Measurements from ENCODE around the gene SLC45A3.
A peak's percentile ranks its signal among the peaks of the same experiment; 100 is the strongest.

Gene SLC45A3

GRCh38 chr1:205700865-205701401 lies 20.6 kb upstream of the SLC45A3 start:
- DNase-seq, result peak in 19 of 56 donors; percentile 8 to 40 (median 30)

- no peak for DNase-seq
These were observed 19.1 kb upstream of the SLC45A3 start for GRCh38 chr1:205699416-205699815.

- no peak for DNase-seq
These were observed 18.6 kb upstream of the SLC45A3 start for GRCh38 chr1:205698921-205699320.

- no peak for DNase-seq
These were observed 13.2 kb upstream of the SLC45A3 start for GRCh38 chr1:205693421-205693991.

DNA sequence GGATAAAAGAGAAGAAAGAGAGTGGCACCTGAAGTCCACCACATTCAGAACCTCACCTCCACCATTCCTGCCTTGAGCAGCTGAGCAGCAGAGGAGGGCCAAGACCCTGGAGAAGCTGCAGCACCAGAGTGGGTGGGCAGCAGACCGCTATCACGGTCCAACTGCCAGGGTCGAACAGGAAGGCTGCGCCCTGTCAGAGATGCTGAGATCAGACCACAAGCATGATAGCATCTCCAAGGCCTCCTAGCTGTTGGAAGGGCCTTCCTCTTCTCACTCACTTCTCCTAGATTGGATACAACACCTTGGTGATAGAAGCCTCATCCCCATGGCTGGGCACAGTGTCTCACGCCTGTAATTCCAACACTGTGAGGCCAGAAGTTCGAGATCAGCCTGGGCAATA lies 12.1 kb upstream of the SLC45A3 start:
- DNase-seq, result no peak

GRCh38 chr1:205690122-205690756 lies 9.9 kb upstream of the SLC45A3 start:
- DNase-seq, result no peak

GRCh38 chr1:205689479-205689878 lies 9.2 kb upstream of the SLC45A3 start:
- no peak for DNase-seq

GRCh38 chr1:205688171-205689080 lies 8.1 kb upstream of the SLC45A3 start:
- DNase-seq, result no peak

- DNase-seq, result no peak
These were observed 6.9 kb upstream of the SLC45A3 start for GRCh38 chr1:205687242-205687641.

- no peak for DNase-seq
These were observed 1.1 kb upstream of the SLC45A3 start for GRCh38 chr1:205681364-205681763.

- peak in 3 of 56 donors; percentile 12 to 30 (median 30) for DNase-seq
These were observed 1.8 kb downstream of the SLC45A3 start for GRCh38 chr1:205678286-205679111.

DNA sequence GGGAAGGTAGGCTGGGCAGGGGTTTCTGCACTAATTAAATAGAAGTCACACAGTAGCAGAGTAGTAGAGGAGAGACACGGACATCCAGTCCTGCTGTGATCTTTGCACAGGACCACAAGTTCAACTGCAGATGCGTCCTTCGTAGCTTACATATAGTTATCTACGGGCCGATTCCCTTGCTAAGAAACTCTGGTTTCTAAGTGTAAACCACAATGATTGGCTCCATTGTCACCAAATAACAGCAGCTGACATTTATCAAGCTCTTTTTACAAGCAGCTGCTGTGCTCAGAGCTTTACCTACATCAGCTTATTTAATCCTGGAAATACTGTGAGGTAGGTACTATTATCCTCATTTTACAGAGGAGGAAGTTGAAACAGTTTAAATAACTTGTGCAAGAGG lies 3.1 kb downstream of the SLC45A3 start:
- DNase-seq, result peak in 2 of 56 donors; percentile 52 to 59

GRCh38 chr1:205676597-205676996 lies 3.7 kb downstream of the SLC45A3 start:
- peak in 52 of 56 donors; percentile 26 to 91 (median 74) for DNase-seq

DNA sequence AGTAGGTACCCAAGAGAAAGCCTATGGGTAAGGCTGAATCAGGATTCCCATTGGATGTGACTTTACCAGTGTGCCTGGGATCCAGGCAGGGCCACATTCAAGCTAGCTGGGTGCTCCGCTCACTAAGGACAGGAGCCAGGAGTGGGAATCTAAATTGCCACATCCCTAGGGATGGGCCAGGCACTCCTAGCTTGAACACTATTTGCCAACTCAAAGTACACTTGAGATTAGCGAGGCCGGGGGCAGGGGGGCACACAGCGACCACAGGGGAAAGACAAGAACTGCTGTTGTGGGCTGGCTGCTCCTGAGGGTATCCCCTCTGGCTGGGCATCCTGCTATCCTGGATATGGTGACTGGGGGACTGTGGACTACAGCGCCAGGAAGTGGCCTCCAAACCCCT lies 4.3 kb downstream of the SLC45A3 start:
- DNase-seq, result no peak

- DNase-seq, result no peak
These were observed 5.1 kb downstream of the SLC45A3 start for GRCh38 chr1:205675247-205675646.

DNA sequence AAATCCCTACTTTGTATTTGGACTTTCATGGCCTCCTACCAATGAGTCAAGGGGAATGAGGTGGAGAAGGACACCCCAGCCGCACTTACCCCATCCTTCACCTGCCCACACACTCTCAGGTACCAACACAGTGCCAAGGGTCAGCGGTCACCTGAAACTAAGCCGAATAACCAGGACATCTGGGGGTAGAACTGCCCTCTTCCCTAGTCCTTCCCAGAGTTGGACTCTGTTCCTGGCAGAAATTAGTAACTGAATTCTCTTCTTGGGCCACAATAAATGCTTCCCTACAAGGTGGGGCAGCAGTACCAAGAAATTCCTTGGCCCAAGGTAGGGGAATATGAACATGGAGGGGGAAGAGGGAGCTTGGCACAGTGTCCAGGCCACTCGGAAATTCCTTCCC lies 7.3 kb downstream of the SLC45A3 start:
- DNase-seq, result no peak

DNA sequence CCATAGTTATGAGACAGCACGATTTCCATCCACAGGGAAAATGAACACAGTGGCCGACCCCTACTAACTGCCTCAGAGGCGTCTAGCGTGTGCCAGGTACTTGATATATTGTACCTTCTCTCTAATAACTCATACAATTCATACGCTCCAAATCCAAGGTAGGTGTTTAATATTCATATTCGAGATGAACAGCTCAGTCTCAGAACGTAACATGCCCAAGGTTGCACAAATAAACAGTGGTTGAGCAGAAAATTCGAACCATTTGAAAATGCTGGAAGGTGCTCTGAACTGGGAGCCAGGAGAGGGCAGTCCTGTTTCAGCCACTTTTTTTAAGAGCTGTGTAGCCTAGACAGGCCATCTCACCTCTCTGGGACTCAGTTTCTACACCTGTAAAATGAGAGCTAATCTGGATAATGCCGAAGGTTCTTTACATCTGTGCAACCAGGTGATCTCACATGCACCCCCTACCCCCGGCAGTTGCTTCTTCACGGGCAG lies 7.9 kb downstream of the SLC45A3 start:
- DNase-seq, result no peak

GRCh38 chr1:205670611-205671430 lies 9.5 kb downstream of the SLC45A3 start:
- DNase-seq, result peak in 1 of 56 donors; percentile 13

GRCh38 chr1:205670150-205670446 lies 10.2 kb downstream of the SLC45A3 start:
- peak in 9 of 56 donors; percentile 26 to 58 (median 35) for DNase-seq

All from amygdala (tissue), 56 donors.